Forelimb muscle (tissue), 1 donor: ENCODE data around the gene MRPL18. TPM values are rescaled to one million over a fixed set of nuclear protein-coding genes. Genes with fewer than 3 reads are reported as not detected.
"Not testable (repeated sequence)": the region's sequence is repeated elsewhere in the genome, so short reads cannot be mapped to it uniquely, and the experiment has no call there.

Experiments
- DNase-seq: peaks from one replicate; pipeline ENCODE4 v3.0.0-alpha.2; 2013; ENCODE audit warnings: low read depth
- polyA plus RNA-seq: library from polyadenylated mRNA; unstranded; fragments of 120-200 nt; gene quantifications from one replicate; pipeline ENCODE4 v1.2.1, GENCODE V29; 2013; ENCODE audit not compliant: insufficient read length

The MRPL18 gene
- 79.1 TPM for polyA plus RNA-seq

GRCh38 chr6:159790149-159790955 is at the start of gene MRPL18:
MRPL18 (plus strand) TSS chr6:159790467; CDS start chr6:159790588, 121 bp downstream.
- DNase-seq: peak; percentile 96

DNA sequence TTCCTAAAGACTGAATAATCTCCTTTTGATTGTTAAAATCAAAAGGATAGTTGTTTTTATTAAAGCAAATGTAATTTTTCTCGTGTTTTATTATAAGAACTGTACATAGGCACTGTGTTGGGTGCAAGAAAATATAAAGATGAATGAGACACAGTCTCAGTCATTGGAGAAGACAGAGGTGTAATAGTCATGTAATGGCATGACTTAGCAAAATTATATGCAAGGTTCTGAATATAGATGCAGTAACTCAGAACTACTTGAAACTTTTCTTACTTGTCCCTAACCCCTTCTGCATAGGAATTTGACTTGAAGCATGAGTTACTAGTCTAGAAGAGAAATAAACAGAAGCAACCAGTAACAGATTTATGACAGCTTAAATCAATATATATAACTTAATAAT is 48.1 kb upstream of the MRPL18 start:
- no peak for DNase-seq

GRCh38 chr6:159745081-159745480 is 45.2 kb upstream of the MRPL18 start:
- no peak for DNase-seq

DNA sequence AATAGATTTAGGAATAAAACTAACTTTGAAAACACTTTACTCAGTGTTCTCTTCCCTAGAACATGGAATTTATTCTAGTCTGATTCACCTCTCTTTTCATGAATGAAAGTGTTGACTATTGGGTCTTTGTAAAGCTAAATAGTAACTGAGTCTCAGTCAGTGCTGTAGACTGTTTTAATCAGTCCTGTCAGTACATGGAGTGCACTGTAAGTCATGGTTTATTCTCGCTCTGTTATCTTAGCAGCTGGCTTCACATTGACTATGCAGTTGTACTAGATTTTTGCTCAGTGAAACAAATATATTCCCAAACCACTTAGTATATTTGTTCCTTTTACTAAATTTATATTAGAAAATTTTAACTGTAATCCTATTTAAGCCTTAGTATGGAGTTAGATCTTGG is 43.5 kb upstream of the MRPL18 start:
- DNase-seq: no peak

GRCh38 chr6:159748127-159748526 is 42.1 kb upstream of the MRPL18 start:
- not testable (repeated sequence) for DNase-seq

DNA sequence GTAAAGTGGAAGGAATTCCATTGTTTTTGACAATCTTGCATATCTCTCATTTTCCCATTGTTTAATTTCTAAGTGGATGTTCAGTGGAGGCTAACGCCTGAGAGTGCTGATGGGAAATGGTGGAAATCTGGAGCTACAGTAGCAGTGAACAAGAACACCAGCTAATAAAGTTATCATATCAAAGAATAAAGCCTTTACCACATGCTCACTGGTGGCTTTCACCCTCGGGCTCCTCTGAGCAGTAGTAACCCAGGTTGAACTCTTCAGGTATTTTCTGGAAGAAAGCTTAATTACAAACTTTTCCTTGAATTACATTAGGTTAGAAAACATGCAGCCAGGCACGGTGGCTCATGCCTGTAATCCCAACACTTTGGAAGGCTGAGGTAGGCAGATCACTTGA is 38.8 kb upstream of the MRPL18 start:
- no peak for DNase-seq

- no peak for DNase-seq
Measured at GRCh38 chr6:159753081-159753872, 37.0 kb upstream of the MRPL18 start.

DNA sequence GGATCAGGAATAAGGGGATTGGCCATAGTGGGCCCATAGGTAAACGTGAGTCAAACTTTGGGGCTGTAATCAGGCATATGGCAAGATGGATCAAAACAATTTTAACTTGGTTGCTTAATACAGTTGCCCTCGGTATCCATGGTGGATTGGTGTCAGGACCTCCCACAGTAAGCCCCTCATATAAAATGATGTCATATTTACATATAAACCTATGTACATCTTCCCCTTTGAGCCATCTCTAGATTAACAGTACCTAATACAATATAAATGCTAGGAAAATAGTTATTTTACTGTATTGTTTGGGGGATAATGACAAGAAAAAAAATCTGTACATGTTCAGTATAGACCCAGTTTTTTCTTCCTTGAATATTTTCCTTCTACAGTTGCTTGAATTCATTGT is 35.9 kb upstream of the MRPL18 start:
- DNase-seq: no peak

DNA sequence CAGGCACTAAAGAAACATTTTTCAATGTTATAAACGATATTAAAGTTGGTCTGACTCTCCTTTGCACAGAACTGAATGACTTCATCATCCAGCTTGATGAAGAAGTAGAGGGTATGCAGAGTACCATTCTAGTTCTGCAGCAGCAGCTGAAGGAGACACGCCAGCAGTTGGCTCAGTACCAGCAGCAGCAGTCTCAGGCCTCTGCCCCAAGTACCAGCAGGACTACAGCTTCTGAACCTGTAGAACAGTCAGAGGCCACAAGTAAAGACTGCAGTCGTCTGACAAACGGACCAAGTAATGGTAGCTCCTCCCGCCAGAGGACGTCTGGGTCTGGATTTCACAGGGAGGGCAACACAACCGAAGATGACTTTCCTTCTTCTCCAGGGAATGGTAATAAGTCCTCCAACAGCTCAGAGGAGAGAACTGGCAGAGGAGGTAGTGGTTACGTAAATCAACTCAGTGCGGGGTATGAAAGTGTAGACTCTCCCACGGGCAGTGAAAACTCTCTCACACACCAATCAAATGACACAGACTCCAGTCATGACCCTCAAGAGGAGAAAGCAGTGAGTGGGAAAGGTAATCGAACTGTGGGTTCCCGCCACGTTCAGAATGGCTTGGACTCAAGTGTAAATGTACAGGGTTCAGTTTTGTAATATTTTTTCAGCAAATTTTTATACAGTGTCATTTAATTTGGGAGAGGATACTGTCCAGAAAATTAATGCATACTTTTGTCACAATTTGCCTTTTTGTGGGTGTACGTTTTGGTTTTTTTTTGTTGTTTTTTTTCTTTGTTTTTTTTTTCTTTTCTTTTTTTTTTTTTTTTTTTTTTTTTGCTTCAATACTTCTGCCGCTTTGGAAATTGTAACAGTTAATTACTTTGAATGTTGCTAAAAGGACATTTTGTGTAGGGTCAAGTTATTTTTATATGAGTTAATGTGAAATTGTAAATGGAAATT is 35.0 kb upstream of the MRPL18 start:
- no peak for DNase-seq

- no peak for DNase-seq
Measured at GRCh38 chr6:159756508-159756907, 33.8 kb upstream of the MRPL18 start.

GRCh38 chr6:159758031-159759001 is 32.0 kb upstream of the MRPL18 start:
- no peak for DNase-seq

- no peak for DNase-seq
Measured at GRCh38 chr6:159759645-159760044, 30.6 kb upstream of the MRPL18 start.

- DNase-seq: no peak
Measured at GRCh38 chr6:159760602-159761057, 29.6 kb upstream of the MRPL18 start.

DNA sequence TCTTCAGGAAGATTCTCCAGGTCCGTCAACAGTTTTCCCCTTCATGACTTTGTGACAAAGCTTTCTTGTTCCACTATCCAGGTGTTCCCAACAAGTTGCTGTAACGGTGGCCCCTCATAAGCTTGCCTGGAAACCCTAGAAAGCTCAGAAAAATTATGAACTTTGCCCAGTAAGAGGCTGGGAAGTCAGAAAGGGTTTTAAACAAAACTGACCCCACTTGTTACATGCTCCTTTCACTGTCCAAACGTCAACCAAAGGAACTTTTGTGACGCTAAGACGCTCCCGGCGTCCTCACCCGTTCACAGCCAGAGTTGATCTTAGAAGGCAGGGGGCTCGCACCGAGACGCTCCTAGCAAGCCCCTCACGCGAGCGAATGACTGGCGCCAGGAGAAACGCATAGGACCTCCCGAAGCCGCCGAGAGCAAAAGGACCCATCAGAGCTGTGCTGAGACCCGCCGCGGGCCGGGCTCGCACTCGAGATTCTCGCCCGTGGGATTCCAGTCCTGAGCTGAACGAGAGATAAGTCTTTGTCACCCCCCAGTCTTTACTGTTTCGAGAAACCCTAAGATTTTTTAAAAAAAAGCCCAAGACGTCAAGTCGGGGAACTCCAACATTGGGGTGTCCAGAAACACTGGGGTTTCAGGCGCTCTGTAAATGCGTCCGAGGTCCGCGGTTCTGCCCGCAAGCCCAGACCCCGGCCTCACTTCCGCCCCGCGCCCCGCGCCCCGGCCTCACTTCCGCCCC is 29.0 kb upstream of the MRPL18 start:
- DNase-seq: no peak

- DNase-seq: peak; percentile 90
Measured at GRCh38 chr6:159761873-159762680, 28.2 kb upstream of the MRPL18 start, which contains the start of gene ACAT2. ACAT2 (plus strand) TSS chr6:159762045; CDS start chr6:159762088, 43 bp downstream.

GRCh38 chr6:159762681-159763293 is 27.5 kb upstream of the MRPL18 start:
- DNase-seq: no peak

DNA sequence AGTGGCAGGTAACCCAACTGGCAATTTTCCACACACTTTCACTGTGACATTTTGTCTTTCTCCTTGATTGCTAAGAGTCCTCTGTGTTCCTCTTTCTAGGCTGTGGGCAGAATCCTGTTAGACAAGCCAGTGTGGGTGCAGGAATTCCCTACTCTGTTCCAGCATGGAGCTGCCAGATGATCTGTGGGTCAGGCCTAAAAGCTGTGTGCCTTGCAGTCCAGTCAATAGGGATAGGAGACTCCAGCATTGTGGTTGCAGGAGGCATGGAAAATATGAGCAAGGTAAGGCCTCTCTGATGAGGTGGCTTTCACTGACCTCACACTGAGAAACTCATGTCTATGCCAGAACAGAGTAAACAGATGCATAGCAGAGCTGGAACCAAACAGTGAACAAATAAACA is 23.4 kb upstream of the MRPL18 start:
- no peak for DNase-seq

- no peak for DNase-seq
Measured at GRCh38 chr6:159769470-159769869, 20.8 kb upstream of the MRPL18 start.
